Osteoblast (primary cell): ENCODE measurements around the gene MORC4. TPM values are rescaled to one million over a fixed set of nuclear protein-coding genes. Genes with fewer than 3 reads are reported as not detected.

Source experiments
- DNase-seq: peaks from one replicate; pipeline ENCODE4 v3.0.0; 2011; ENCODE audit warnings: low spot score, mixed read lengths; ENCODE audit not compliant: insufficient read length; ENCODE audit errors: missing footprints
- H2AFZ ChIP-seq: 2 replicates; pipeline ENCODE4 v1.6.0; 2011; ENCODE audit warnings: mild to moderate bottlenecking, low read length
- H3K27ac ChIP-seq: 2 replicates; pipeline ENCODE4 v1.5.1; 2011; ENCODE audit warnings: mild to moderate bottlenecking, low read depth, low read length, moderate library complexity
- H3K27me3 ChIP-seq: 2 replicates; pipeline ENCODE4 v1.6.0; 2012; ENCODE audit warnings: mild to moderate bottlenecking, control low read depth, inconsistent platforms, low read length, moderate library complexity; ENCODE audit not compliant: insufficient read depth
- H3K36me3 ChIP-seq: 2 replicates; pipeline ENCODE4 v1.5.1; 2011; ENCODE audit warnings: mild to moderate bottlenecking, low read length, control low read depth, moderate library complexity; ENCODE audit not compliant: insufficient read depth
- H3K4me1 ChIP-seq: 2 replicates; pipeline ENCODE4 v1.5.1; 2011; ENCODE audit warnings: mild to moderate bottlenecking, low read length, control low read depth, moderate library complexity; ENCODE audit not compliant: insufficient read depth
- H3K4me2 ChIP-seq: 2 replicates; pipeline ENCODE4 v1.6.0; 2011; ENCODE audit warnings: mild to moderate bottlenecking, low read length; ENCODE audit not compliant: insufficient read depth
- H3K4me3 ChIP-seq: fragments of 200-600 bp; sonication (generic); 3 replicates; pipeline ENCODE4 v1.5.1; 2012; ENCODE audit warnings: mild to moderate bottlenecking, low read length, inconsistent platforms; ENCODE audit not compliant: insufficient read depth
- H3K79me2 ChIP-seq: 2 replicates; pipeline ENCODE4 v1.6.0; 2012; ENCODE audit warnings: mild to moderate bottlenecking, low read length, control low read depth, inconsistent platforms; ENCODE audit not compliant: insufficient read depth
- H3K9me3 ChIP-seq: 2 replicates; pipeline ENCODE4 v1.5.1; 2011; ENCODE audit warnings: low read depth, low read length, control low read depth
- H4K20me1 ChIP-seq: 2 replicates; pipeline ENCODE4 v1.6.0; 2012; ENCODE audit warnings: mild to moderate bottlenecking, low read length, control low read depth; ENCODE audit not compliant: insufficient read depth
- CTCF ChIP-seq: IDR thresholded peaks from 2 replicates; pipeline ENCODE4 v1.5.1; 2011; ENCODE audit warnings: mild to moderate bottlenecking, low read depth, low read length, moderate library complexity; ENCODE audit errors: extremely low read depth
- total RNA-seq: library from RNA; depleted of rRNA; stranded (reverse); fragments of >200 nt; gene quantifications from 2 replicates; pipeline ENCODE4 v1.2.3, GENCODE V29; 2012

The MORC4 gene
- total RNA-seq, 1 donor, result 39.8 TPM

- TF ChIP-seq CTCF, result no peak
- H3K4me2 ChIP-seq, result no peak overlapping the region
- H3K27me3 ChIP-seq, result peaks cover 2% of the 10 kb centered on the region
- no peaks in the 10 kb centered on the region for H3K9me3 ChIP-seq
- no peak for DNase-seq
- H3K4me1 ChIP-seq, result no peaks in the 10 kb centered on the region
- peaks cover 5% of the 10 kb centered on the region for H3K36me3 ChIP-seq
- no peak overlapping the region for H2AFZ ChIP-seq
- H3K4me3 ChIP-seq, result no peak overlapping the region
- H4K20me1 ChIP-seq, result no peaks in the 10 kb centered on the region
- no peak overlapping the region for H3K27ac ChIP-seq
- no peaks in the 10 kb centered on the region for H3K79me2 ChIP-seq
Measured at GRCh38 chrX:106963111-106963510, 36.9 kb downstream of the MORC4 start.

- Histone ChIP-seq H3K27ac (no peak overlapping the region), H4K20me1 (no peaks in the 10 kb centered on the region), H3K4me2 (no peak overlapping the region), H3K36me3 (peaks cover 6% of the 10 kb centered on the region), H2AFZ (no peak overlapping the region), H3K9me3 (no peaks in the 10 kb centered on the region), H3K27me3 (peaks cover 10% of the 10 kb centered on the region), H3K4me3 (no peak overlapping the region), H3K4me1 (peaks cover 7% of the 10 kb centered on the region), H3K79me2 (no peaks in the 10 kb centered on the region)
- TF ChIP-seq CTCF, result peak; percentile 43
- peak; percentile 29 for DNase-seq
Measured at GRCh38 chrX:106959901-106960300, 40.1 kb downstream of the MORC4 start.

GRCh38 chrX:106957856-106958255 lies 42.2 kb downstream of the MORC4 start:
- no peaks in the 10 kb centered on the region for H4K20me1 ChIP-seq
- H3K4me3 ChIP-seq, result no peak overlapping the region
- H3K36me3 ChIP-seq, result peaks cover 6% of the 10 kb centered on the region
- H3K4me2 ChIP-seq, result no peak overlapping the region
- DNase-seq, result no peak
- peaks cover 11% of the 10 kb centered on the region for H3K4me1 ChIP-seq
- H3K27me3 ChIP-seq, result peaks cover 8% of the 10 kb centered on the region
- no peaks in the 10 kb centered on the region for H3K79me2 ChIP-seq
- no peak overlapping the region for H3K27ac ChIP-seq
- H2AFZ ChIP-seq, result no peak overlapping the region
- no peak for TF ChIP-seq CTCF
- H3K9me3 ChIP-seq, result no peaks in the 10 kb centered on the region

- TF ChIP-seq CTCF, result no peak
- Histone ChIP-seq H3K9me3 (no peaks in the 10 kb centered on the region), H4K20me1 (no peaks in the 10 kb centered on the region), H3K27ac (peak overlapping the region; percentile 21), H3K27me3 (peaks cover 14% of the 10 kb centered on the region), H3K4me2 (no peak overlapping the region), H3K36me3 (peaks cover 6% of the 10 kb centered on the region), H3K79me2 (no peaks in the 10 kb centered on the region), H3K4me1 (peaks cover 11% of the 10 kb centered on the region), H2AFZ (no peak overlapping the region), H3K4me3 (no peak overlapping the region)
- DNase-seq, result peak; percentile 57
Measured at GRCh38 chrX:106955004-106955772, 44.8 kb downstream of the MORC4 start.
